HepG2 (cell line): ENCODE results near the gene ZFP36L2. TPM values are rescaled to one million over a fixed set of nuclear protein-coding genes. Genes with fewer than 3 reads are reported as not detected.

ENCODE experiments used
- CBX2 ChIP-seq, 2 experiments: fragments of 200-600 bp in 1 of 2; sonication (generic); formaldehyde crosslinking in 1 of 2; IDR thresholded peaks; 2 replicates each; pipeline versions ENCODE4 v1.7.0 to v1.8.1; 2018 to 2022; ENCODE audit warnings: low read depth in 2 of 2, low read length in 1 of 2, mild to moderate bottlenecking in 1 of 2, missing genetic modification reagents in 1 of 2
- CREM ChIP-seq, 2 experiments: sonication (generic) in 1 of 2; formaldehyde crosslinking in 1 of 2; IDR thresholded peaks; 2 replicates each; pipeline versions ENCODE4 v1.4.0 to v1.6.1; 2016 to 2020; ENCODE audit warnings: antibody characterized with exemption in 1 of 2, mild to moderate bottlenecking in 1 of 2, missing genetic modification reagents in 1 of 2
- ESRRA ChIP-seq: sonication (generic); formaldehyde crosslinking; IDR thresholded peaks from 2 replicates; pipeline ENCODE4 v1.5.1; 2020; ENCODE audit warnings: mild to moderate bottlenecking, low read depth, missing genetic modification reagents
- JUND ChIP-seq: sonication (generic); formaldehyde crosslinking; IDR thresholded peaks from 2 replicates; pipeline ENCODE4 v1.8.0; 2022; ENCODE audit warnings: mild to moderate bottlenecking, missing genetic modification reagents
- KLF12 ChIP-seq: sonication (generic); formaldehyde crosslinking; IDR thresholded peaks from 2 replicates; pipeline ENCODE4 v1.4.0; 2020; ENCODE audit warnings: missing genetic modification reagents, borderline replicate concordance
- MEIS2 ChIP-seq: sonication (generic); formaldehyde crosslinking; IDR thresholded peaks from 2 replicates; pipeline ENCODE4 v1.9.0; 2021; ENCODE audit warnings: mild to moderate bottlenecking, missing genetic modification reagents
- REL ChIP-seq: sonication (generic); formaldehyde crosslinking; conservative IDR thresholded peaks from 2 replicates; pipeline ENCODE4 v1.8.0; 2022; ENCODE audit warnings: mild to moderate bottlenecking, missing genetic modification reagents, moderate library complexity
- RELA ChIP-seq: sonication (generic); formaldehyde crosslinking; IDR thresholded peaks from 2 replicates; pipeline ENCODE4 v1.4.0; 2020; ENCODE audit warnings: missing genetic modification reagents
- TFDP1 ChIP-seq: IDR thresholded peaks from 2 replicates; pipeline ENCODE4 v1.6.1; 2016; ENCODE audit warnings: missing compliant biosample characterization, missing genetic modification reagents, borderline replicate concordance
- U2AF2 ChIP-seq: fragments of 200-400 bp; formaldehyde crosslinking; IDR thresholded peaks from 2 replicates; pipeline ENCODE4 v1.6.1; 2017; ENCODE audit warnings: low read depth, mild to moderate bottlenecking, low read length
- WIZ ChIP-seq: sonication (generic); formaldehyde crosslinking; IDR thresholded peaks from 2 replicates; pipeline ENCODE4 v1.5.1; 2020; ENCODE audit warnings: mild to moderate bottlenecking, missing genetic modification reagents
- ZNF337 ChIP-seq: sonication (generic); formaldehyde crosslinking; IDR thresholded peaks from 2 replicates; pipeline ENCODE4 v1.5.1; 2020; ENCODE audit warnings: missing genetic modification reagents, low read depth, mild to moderate bottlenecking, borderline replicate concordance
- ZNF569 ChIP-seq: sonication (generic); formaldehyde crosslinking; IDR thresholded peaks from 2 replicates; pipeline ENCODE4 v1.5.0; 2020; ENCODE audit warnings: mild to moderate bottlenecking, missing genetic modification reagents, moderate library complexity, borderline replicate concordance
- ZNF781 ChIP-seq: sonication (generic); formaldehyde crosslinking; IDR thresholded peaks from 2 replicates; pipeline ENCODE4 v1.5.1; 2020; ENCODE audit warnings: borderline replicate concordance, mild to moderate bottlenecking, missing genetic modification reagents; ENCODE audit errors: not compliant biosample characterization
- ZSCAN9 ChIP-seq: IDR thresholded peaks from 2 replicates; pipeline ENCODE4 v1.6.1; 2016; ENCODE audit warnings: borderline replicate concordance
- ZZZ3 ChIP-seq: sonication (generic); formaldehyde crosslinking; IDR thresholded peaks from 2 replicates; pipeline ENCODE4 v1.4.0; 2020; ENCODE audit warnings: missing genetic modification reagents, mild to moderate bottlenecking, borderline replicate concordance
- polyA plus RNA-seq, 8 experiments: library from polyadenylated mRNA; depleted of rRNA in 3 of 8; stranded (reverse) in 7 of 8; unstranded in 1 of 8; fragments of >200 nt; fragmentation: Illumina TruSeq in 4 of 8; extraction: Trizol in 4 of 8; gene quantifications; 2 replicates each; pipeline versions ENCODE4 v1.2.1 to v1.2.3, GENCODE V29; 2011 to 2016; ENCODE audit warnings: low read depth in 4 of 8, missing spikeins in 1 of 8, mixed read lengths in 1 of 8; ENCODE audit not compliant: insufficient read depth in 1 of 8
- total RNA-seq, 5 experiments: library from RNA; depleted of rRNA; stranded (reverse); fragments of >200 nt; fragmentation: Illumina TruSeq; extraction: Trizol; gene quantifications; 2 replicates each; pipeline ENCODE4 v1.2.3, GENCODE V29; 2016; ENCODE audit warnings: low read depth in 1 of 5
- TF ChIP-seq, protein P1 (sequence below): sonication (generic); formaldehyde crosslinking; IDR thresholded peaks from 2 replicates; pipeline ENCODE4 v1.9.0; 2021; ENCODE audit warnings: missing genetic modification reagents, mild to moderate bottlenecking, borderline replicate concordance

The ZFP36L2 gene
- total and polyA plus RNA-seq, 2 of the 13 experiments (the other 11 are each of a cell fraction or from before 2014, with no cell fraction given), result 11.2 to 21.8 TPM

DNA sequence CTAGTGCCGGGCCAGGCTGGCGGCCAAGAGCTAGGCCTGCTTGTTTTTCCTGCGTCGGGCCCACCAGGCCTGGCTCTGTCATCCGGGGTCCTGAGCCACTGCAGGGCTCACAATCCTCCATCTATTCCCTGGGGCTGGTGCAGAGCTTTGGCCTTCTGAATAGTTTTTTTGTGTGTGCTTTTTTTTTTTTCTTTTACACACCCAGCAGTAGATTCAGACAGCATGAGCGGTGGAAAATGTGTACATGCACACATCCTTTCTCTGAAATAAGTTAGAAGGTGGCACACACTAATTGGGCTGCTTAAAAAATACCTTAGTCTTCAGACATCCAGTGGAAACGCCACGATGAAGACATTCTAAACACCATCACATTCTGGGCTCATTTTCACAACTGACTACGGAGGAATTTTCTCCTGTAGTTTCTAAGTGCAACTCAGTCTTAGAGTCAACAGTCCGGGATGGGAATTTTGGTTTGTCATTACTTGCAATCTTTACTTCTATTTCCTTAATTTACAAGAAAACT, 6.1 kb downstream of the ZFP36L2 start (continued):
- TF ChIP-seq TFDP1 (CRISPR knock-in tag) (no peak), CREM (IDR thresholded peaks at IDR 0.05) (no peak), CREM (CRISPR knock-in tag; IDR thresholded peaks at IDR 0.05) (no peak), ZNF569 (CRISPR knock-in tag) (no peak), ZNF781 (CRISPR knock-in tag) (peak; percentile 43), ESRRA (CRISPR knock-in tag) (no peak), RELA (CRISPR knock-in tag) (0 out of 2 replicates have a peak, but pooled peaks have one; percentile 6), WIZ (no peak; the same call in 1 of the 2 replicates), REL (CRISPR knock-in tag) (no peak), MEIS2 (CRISPR knock-in tag) (0 out of 2 replicates have a peak, but pooled peaks have one; percentile 52), ZZZ3 (CRISPR knock-in tag) (no peak; the same call in 1 of the 2 replicates), U2AF2 (0 out of 2 replicates have a peak, but pooled peaks have one; percentile 44), ZSCAN9 (CRISPR knock-in tag) (no peak), ZNF337 (CRISPR knock-in tag) (0 out of 2 replicates have a peak, but pooled peaks have one; percentile 66), JUND (no peak), KLF12 (peak; percentile 23; the same call in 1 of the 2 replicates), CBX2 (IDR thresholded peaks at IDR 0.05; ENCODE audit: low read depth, low read length) (no peak), CBX2 (CRISPR knock-in tag; IDR thresholded peaks at IDR 0.05; ENCODE audit: low read depth) (no peak)
- TF ChIP-seq, protein P1, sequence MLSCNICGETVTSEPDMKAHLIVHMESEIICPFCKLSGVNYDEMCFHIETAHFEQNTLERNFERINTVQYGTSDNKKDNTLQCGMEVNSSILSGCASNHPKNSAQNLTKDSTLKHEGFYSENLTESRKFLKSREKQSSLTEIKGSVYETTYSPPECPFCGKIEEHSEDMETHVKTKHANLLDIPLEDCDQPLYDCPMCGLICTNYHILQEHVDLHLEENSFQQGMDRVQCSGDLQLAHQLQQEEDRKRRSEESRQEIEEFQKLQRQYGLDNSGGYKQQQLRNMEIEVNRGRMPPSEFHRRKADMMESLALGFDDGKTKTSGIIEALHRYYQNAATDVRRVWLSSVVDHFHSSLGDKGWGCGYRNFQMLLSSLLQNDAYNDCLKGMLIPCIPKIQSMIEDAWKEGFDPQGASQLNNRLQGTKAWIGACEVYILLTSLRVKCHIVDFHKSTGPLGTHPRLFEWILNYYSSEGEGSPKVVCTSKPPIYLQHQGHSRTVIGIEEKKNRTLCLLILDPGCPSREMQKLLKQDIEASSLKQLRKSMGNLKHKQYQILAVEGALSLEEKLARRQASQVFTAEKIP (CRISPR knock-in tag), result no peak
